Stimulated activated CD4-positive, alpha-beta T cell treated with anti-CD3 and anti-CD28 coated beads, Interleukin-1b, Interleukin-23, amount 100 ng/mL, for 4 hours (primary cell): Measurements from ENCODE around the gene RALGAPA1.

Experiments
- DNase-seq, 2 donors: peaks; one replicate each; pipeline ENCODE4 v3.0.0-alpha.2; 2020; ENCODE audit warnings: low read depth in 2 of 2

The RALGAPA1 gene

GRCh38 chr14:35539969-35540368, 269.1 kb downstream of the RALGAPA1 start:
- DNase-seq: no peak

GRCh38 chr14:35535483-35536112, 273.5 kb downstream of the RALGAPA1 start:
- DNase-seq: no peak

GRCh38 chr14:35534873-35535482, 274.1 kb downstream of the RALGAPA1 start:
- peak; percentile 27 to 52 for DNase-seq

- DNase-seq: peak in 1 of 2 donors; percentile 11
These were observed 274.8 kb downstream of the RALGAPA1 start for GRCh38 chr14:35534208-35534872.

GRCh38 chr14:35533357-35534207, 275.5 kb downstream of the RALGAPA1 start, which contains the start of gene INSM2:
Gene INSM2 (plus strand): TSS chr14:35534164. CDS start chr14:35534253, 89 bp downstream.
- peak; percentile 47 to 76 for DNase-seq

GRCh38 chr14:35532783-35533356, 276.2 kb downstream of the RALGAPA1 start:
- no peak for DNase-seq

GRCh38 chr14:35531960-35532747, 276.9 kb downstream of the RALGAPA1 start:
- DNase-seq: no peak

DNA sequence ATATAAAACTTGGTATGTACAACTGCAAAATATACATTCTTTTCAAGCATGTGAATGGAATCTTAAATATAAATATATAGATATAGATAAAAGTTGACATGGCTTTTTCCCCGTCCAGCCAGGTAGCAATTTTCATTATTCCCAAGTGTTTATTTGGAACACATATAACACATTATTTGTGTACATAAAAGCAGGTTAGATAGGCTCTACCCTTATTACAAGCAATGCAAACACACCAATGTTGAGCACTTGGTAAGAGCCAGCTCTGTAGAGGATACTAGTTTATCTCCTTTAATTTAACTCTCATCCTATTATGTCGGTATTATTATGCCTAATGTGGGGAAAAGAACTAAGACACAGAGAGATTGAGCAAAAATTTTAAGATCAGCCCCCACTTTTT, 282.1 kb downstream of the RALGAPA1 start:
- no peak for DNase-seq

DNA sequence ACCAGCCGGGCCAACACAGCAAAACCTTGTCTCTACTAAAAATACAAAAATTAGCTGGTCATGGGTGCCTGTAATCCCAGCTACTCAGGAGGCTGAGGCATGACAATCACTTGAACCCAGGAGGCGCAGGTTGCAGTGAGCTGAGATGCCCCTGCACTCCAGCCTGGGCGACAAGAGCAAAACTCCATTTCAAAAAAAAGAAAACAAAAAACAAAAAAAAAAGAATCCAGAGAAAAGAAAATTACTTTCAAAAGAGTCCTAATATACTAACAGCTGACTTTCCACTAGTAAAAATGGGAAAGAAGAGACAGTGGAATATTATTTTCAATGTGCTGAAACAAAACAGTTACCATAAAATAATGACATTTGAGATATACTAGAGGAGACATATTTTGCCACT, 283.4 kb downstream of the RALGAPA1 start:
- no peak for DNase-seq

- DNase-seq: no peak
These were observed 289.1 kb downstream of the RALGAPA1 start for GRCh38 chr14:35519986-35520385.

- DNase-seq: no peak
These were observed 293.2 kb downstream of the RALGAPA1 start for GRCh38 chr14:35515916-35516315.

DNA sequence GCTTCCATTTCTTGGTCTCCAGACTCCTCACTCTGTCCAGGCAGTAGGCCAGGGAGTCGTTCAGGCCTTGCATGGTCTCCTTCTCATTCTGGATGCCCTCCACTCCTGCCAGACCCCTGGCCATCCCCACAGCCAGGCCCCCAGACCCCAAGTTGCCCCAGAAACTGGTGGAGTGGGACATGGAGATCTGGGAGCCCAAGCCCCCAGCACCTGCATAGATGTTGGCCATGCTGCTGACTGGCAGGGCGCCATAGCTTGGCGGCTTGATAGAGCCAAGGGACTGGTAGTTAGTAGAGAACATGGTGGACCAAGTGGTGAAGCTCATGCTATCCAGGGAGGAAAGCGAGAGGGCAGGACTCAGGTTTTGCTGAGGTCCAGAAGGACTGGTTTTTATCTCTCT, 296.3 kb downstream of the RALGAPA1 start:
- DNase-seq: no peak

- no peak for DNase-seq
These were observed 299.2 kb downstream of the RALGAPA1 start for GRCh38 chr14:35509846-35510245.

DNA sequence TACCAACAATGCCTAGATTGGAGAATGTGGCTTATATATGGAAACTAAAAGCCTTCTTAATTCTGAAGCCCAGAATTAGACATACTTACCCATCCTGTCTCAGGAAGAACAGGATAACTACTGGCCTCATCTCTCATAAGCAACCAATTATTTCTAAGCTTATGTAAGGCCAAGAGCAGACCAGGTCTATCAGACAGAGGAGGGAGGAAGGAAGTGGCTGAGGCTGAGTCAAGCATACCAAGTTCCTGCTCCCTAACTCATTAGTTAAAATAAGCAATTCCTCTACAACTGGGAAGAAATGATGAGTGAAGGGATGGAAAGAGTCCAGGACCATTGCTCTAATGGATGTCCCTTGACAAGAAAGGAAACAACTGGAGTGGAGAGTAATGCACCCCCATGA, 302.2 kb downstream of the RALGAPA1 start:
- no peak for DNase-seq

DNA sequence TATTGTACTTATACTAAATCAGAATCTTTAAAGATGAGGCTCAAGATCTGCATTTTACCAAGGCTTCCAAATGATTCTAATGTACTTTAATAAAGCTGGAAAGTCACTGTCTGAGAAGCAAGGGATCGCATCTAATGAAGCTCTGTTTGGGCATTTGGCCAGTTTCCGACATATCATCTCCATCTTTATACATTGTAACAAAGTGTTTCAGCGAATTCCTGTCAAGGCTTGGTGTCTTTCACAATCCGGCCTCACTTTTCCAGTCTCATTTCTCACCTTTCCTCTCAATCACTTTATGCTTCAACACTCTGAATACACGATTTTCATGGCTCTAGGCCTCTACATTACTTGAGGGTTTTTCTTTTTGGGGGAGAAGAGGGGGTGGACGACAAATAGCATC, 302.6 kb downstream of the RALGAPA1 start:
- DNase-seq: no peak

- no peak for DNase-seq
These were observed 304.8 kb downstream of the RALGAPA1 start for GRCh38 chr14:35504260-35504659.

- no peak for DNase-seq
These were observed 305.4 kb downstream of the RALGAPA1 start for GRCh38 chr14:35503646-35504045.

DNA sequence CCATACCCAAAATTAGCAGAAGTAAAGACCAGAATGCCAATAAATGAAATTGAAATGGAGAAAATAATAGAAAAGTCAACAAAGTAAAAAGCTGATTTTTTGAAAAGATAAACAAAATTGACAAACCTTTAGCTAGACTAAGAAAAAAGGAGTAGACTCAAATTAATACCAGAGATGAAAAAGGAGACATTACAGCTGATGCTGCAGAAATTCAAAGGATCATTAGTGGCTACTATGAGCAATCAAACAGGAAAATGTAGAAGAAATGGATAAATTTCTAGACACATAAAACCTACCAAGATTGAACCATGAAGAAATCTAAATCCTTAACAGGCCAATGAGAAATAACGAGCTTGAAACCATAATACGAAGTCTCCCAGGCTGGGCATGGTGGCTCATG, 309.9 kb downstream of the RALGAPA1 start:
- no peak for DNase-seq

- DNase-seq: no peak
These were observed 313.8 kb downstream of the RALGAPA1 start for GRCh38 chr14:35495278-35495677.

DNA sequence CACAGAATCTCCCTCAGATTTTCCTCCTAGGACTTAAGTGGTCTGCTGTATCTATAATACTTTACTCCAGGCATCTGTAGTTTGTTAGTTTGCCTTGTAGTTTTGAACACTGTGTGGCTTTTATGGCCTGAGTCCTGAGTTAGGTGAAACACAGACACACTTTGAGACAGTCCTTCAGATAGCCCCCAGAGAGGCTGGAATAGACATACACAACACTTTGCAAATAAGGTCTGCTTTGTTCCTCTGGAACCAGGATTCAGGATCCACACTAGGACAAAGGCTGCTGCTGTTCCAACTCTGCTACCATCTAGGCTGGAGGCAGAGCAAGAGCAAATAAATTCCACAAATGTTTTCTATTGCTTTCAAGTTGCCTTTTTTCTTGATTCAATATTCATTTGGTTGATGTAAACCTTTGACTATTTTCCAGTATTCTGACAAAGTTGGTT, 316.5 kb downstream of the RALGAPA1 start:
- no peak for DNase-seq
